Fibroblast of the aortic adventitia (primary cell): ENCODE data around the gene GLIPR1. TPM values are rescaled to one million over a fixed set of nuclear protein-coding genes. Genes with fewer than 3 reads are reported as not detected.

Experiments used
- DNase-seq: peaks from one replicate; pipeline ENCODE4 v3.0.0-alpha.2; 2010; ENCODE audit warnings: low read depth
- H3K4me3 ChIP-seq: 2 replicates; pipeline ENCODE4 v1.5.1; 2011; ENCODE audit warnings: low read depth, mild to moderate bottlenecking, control low read depth, low read length, moderate library complexity
- total RNA-seq: library from RNA; depleted of rRNA; stranded (reverse); fragments of >200 nt; gene quantifications from 2 replicates; pipeline ENCODE4 v1.2.3, GENCODE V29; 2012; ENCODE audit warnings: low replicate concordance
- TF ChIP-seq, protein P1 (sequence below): IDR thresholded peaks from 2 replicates; pipeline ENCODE4 v1.5.1; 2011; ENCODE audit warnings: mild to moderate bottlenecking, low read length, control low read depth, inconsistent platforms; ENCODE audit not compliant: insufficient read depth

The GLIPR1 gene
- total RNA-seq, 1 donor = 167 TPM

DNA sequence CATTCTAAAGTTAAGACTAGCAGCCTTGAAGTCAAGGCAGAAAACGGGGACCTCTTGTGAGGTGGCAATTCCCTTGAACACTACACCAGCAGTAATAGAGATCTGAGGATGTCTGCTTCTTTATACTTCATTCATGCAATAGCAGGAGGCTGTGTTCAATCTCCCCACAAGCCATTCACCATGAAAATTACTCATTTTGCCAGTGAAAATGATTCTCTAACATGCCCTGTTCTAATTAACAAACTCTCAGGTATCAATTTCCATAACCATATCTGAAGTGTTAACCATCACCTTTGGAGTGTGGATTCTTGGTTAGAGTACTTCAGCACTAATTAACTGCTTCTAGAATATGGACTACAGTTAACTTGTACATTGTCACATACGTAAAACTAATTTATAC is 3.4 kb upstream of the GLIPR1 start:
- no peak overlapping the region for H3K4me3 ChIP-seq
- TF ChIP-seq, protein P1, sequence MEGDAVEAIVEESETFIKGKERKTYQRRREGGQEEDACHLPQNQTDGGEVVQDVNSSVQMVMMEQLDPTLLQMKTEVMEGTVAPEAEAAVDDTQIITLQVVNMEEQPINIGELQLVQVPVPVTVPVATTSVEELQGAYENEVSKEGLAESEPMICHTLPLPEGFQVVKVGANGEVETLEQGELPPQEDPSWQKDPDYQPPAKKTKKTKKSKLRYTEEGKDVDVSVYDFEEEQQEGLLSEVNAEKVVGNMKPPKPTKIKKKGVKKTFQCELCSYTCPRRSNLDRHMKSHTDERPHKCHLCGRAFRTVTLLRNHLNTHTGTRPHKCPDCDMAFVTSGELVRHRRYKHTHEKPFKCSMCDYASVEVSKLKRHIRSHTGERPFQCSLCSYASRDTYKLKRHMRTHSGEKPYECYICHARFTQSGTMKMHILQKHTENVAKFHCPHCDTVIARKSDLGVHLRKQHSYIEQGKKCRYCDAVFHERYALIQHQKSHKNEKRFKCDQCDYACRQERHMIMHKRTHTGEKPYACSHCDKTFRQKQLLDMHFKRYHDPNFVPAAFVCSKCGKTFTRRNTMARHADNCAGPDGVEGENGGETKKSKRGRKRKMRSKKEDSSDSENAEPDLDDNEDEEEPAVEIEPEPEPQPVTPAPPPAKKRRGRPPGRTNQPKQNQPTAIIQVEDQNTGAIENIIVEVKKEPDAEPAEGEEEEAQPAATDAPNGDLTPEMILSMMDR = no peak
- DNase-seq = no peak

- TF ChIP-seq, protein P1 = no peak
- H3K4me3 ChIP-seq = no peak overlapping the region
- peak; percentile 84 for DNase-seq
Measured at GRCh38 chr12:75478116-75478794, 2.3 kb upstream of the GLIPR1 start.

- H3K4me3 ChIP-seq = peak overlapping the region; percentile 80
- DNase-seq = no peak
- TF ChIP-seq, protein P1 = no peak
Measured at GRCh38 chr12:75479963-75480461, 543 bp upstream of the GLIPR1 start.

DNA sequence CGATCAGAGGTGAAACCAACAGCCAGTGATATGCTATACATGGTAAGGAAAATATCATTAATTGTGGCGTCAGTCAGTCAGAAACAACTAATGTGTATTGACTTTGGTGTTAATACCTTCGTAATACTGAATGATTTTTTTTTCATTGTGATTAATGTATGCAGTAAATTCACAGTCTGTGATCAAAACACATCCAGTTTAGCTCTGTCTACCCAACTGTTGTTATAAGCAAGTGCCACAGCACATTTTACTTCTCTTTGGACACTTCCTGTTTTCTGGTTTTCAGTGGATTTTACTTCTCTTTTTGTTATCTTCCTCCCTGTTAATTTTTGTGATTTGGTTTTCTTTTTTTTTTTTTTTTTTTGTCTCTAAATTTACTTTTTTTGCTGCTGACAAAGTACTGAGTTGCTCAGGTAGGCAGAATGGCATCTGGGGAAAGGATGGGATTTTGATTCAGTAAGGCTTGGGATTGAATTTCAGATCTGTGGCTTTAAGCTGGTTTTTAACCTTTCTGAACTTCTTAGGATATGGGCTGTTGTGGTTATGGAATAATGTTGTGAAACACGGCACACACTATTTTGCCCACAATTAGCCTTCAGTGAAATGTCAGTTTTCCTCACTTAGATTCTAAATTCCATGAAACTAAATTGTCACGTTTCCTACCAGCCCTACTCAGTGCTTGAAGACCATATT is 604 bp downstream of the GLIPR1 start:
- peak overlapping the region; percentile 80 for H3K4me3 ChIP-seq
- TF ChIP-seq, protein P1 = no peak
- peak; percentile 34 for DNase-seq

DNA sequence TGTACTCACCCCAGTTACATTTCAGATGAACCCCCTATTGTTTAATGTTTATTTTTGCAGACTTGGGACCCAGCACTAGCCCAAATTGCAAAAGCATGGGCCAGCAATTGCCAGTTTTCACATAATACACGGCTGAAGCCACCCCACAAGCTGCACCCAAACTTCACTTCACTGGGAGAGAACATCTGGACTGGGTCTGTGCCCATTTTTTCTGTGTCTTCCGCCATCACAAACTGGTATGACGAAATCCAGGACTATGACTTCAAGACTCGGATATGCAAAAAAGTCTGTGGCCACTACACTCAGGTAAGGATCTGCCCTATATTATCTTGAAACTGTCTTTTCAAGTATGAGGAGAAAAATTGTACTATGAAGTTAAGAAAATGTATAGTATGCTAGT is 1.2 kb downstream of the GLIPR1 start:
- H3K4me3 ChIP-seq = peak overlapping the region; percentile 80
- DNase-seq = peak; percentile 78
- TF ChIP-seq, protein P1 = no peak

GRCh38 chr12:75482646-75483045 is 2.1 kb downstream of the GLIPR1 start:
- TF ChIP-seq, protein P1 = no peak
- DNase-seq = peak; percentile 18
- peak overlapping the region; percentile 80 for H3K4me3 ChIP-seq
